Mammary epithelial cell (primary cell): ENCODE data around the gene AQP2.

Experiments used
- EZH2 ChIP-seq: IDR thresholded peaks from 2 replicates; pipeline ENCODE4 v1.6.1; 2012; ENCODE audit warnings: low read length, inconsistent platforms, borderline replicate concordance
- TF ChIP-seq, protein P1 (sequence below), 2 donors: IDR thresholded peaks in 1 of 2; conservative IDR thresholded peaks in 1 of 2; 2 replicates each; pipeline ENCODE4 v1.5.1; 2011 to 2012; ENCODE audit warnings: inconsistent platforms in 2 of 2, low read length in 2 of 2, mild to moderate bottlenecking in 2 of 2, control low read depth in 1 of 2, low read depth in 1 of 2; ENCODE audit not compliant: insufficient read depth in 1 of 2; ENCODE audit errors: extremely low read depth in 1 of 2

DNA sequence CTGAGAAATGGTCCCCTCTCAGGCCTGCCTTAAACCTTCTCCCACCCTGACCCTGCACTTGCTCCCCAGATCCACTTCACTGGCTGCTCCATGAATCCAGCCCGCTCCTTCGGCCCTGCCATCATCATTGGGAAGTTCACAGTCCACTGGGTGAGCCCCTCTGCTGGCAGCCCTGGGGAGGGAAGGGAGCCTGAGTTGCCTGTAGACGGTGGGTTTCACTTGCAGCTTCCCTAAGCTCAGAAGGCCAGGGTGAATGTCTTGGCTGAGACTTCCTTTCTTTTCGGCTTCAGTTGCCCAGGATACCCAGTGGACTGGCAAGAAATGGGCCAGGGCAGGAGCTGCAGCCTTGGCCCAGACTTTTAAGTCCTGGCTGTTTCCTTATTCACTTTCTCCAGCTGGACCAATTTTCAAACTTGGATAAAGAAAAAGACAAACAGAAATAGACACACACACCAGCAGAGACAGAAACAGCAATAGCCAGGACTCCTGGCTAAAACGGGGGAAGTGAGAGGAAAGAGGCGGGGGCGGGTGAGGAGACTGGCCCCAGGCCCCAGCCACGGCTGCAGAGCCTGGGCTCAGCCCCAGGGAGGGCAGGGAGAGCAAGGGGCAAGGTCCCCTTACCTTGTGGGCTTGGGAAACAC, 24.3 kb downstream of the AQP2 start:
- TF ChIP-seq, protein P1, sequence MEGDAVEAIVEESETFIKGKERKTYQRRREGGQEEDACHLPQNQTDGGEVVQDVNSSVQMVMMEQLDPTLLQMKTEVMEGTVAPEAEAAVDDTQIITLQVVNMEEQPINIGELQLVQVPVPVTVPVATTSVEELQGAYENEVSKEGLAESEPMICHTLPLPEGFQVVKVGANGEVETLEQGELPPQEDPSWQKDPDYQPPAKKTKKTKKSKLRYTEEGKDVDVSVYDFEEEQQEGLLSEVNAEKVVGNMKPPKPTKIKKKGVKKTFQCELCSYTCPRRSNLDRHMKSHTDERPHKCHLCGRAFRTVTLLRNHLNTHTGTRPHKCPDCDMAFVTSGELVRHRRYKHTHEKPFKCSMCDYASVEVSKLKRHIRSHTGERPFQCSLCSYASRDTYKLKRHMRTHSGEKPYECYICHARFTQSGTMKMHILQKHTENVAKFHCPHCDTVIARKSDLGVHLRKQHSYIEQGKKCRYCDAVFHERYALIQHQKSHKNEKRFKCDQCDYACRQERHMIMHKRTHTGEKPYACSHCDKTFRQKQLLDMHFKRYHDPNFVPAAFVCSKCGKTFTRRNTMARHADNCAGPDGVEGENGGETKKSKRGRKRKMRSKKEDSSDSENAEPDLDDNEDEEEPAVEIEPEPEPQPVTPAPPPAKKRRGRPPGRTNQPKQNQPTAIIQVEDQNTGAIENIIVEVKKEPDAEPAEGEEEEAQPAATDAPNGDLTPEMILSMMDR (conservative IDR thresholded peaks at IDR 0.05 in 1 of 2, IDR thresholded peaks at IDR 0.05 in 1 of 2; ENCODE audit: extremely low read depth in 1 of 2, insufficient read depth in 1 of 2, low read depth in 1 of 2, low read length in 2 of 2), result no peak
- no peak for TF ChIP-seq EZH2
